Ovary (tissue), 3 donors: ENCODE measurements around the gene ZBTB7B.

Source experiments
- CTCF ChIP-seq, 3 donors: fragments of 450-650 bp in 2 of 3; fragments of 200-600 bp in 1 of 3; IDR thresholded peaks; one replicate each; pipeline versions ENCODE4 v1.5.1 to v1.8.0; 2016 to 2022; ENCODE audit warnings: antibody characterized with exemption in 3 of 3, mild to moderate bottlenecking in 1 of 3
- POLR2A ChIP-seq: fragments of 450-650 bp; IDR thresholded peaks from one replicate; pipeline ENCODE4 v1.6.1; 2017; ENCODE audit warnings: antibody characterized with exemption, mild to moderate bottlenecking, moderate library complexity
- donor health status: DM: no; HTN: no; CAD: no.

DNA sequence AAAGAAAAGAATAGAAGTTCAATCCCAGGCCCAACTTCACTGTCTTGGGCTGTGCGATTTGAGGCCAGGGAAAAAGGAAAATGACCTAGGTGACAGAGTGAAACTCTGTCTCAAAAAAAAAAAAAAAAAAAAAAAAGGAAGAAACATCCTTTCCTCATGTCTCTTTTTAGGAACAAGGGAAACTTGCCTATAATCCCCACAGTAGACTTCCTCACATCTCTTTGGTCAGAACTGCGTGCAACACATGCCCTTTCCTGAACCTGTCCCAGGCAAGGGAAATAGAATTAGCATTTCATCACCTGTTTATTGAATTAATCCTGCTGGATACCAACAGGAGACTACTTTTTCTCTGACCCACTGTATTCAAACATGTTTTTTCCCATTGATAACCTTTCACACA is 33.3 kb downstream of the ZBTB7B start:
- no peak for TF ChIP-seq POLR2A
- TF ChIP-seq CTCF (IDR thresholded peaks at IDR 0.05): no peak
